ENCODE results near the gene PPP3CB. TPM values are rescaled to one million over a fixed set of nuclear protein-coding genes. Genes with fewer than 3 reads are reported as not detected.

Gene PPP3CB
- total and polyA plus RNA-seq, 5 experiments from 2014 or later = 5.0 to 35.0 (median 5.8) TPM

Other genes with a start within 250 kb of the PPP3CB start
- gene DNAJC9, start 248.8 kb downstream of the PPP3CB start, total RNA-seq = 10 to 100 TPM; 28.5 to 30.8 TPM
- gene DNAJC9, start 248.8 kb downstream of the PPP3CB start, polyA plus RNA-seq = 10 to 100 TPM; 27.5 to 28.7 (median 27.6) TPM
- 10 to 100 TPM; 51.3 to 54.3 TPM for gene MRPS16, start 243.4 kb downstream of the PPP3CB start, total RNA-seq
- 100 to 1,000 TPM in 1 of 3 donors, 10 to 100 TPM in 2; 91.1 to 117 (median 92.4) TPM for gene MRPS16, start 243.4 kb downstream of the PPP3CB start, polyA plus RNA-seq
- gene CFAP70, start 137.2 kb downstream of the PPP3CB start, total RNA-seq = 1 to 10 TPM; 6.7 to 9.0 TPM
- under 1 TPM; 0.31 to 0.50 (median 0.39) TPM for gene CFAP70, start 137.2 kb downstream of the PPP3CB start, polyA plus RNA-seq
- gene ANXA7, start 82.0 kb downstream of the PPP3CB start, total RNA-seq = 100 to 1,000 TPM; 105 to 112 TPM
- 100 to 1,000 TPM; 168 to 193 (median 179) TPM for gene ANXA7, start 82.0 kb downstream of the PPP3CB start, polyA plus RNA-seq
- gene MSS51, start 62.5 kb downstream of the PPP3CB start, total RNA-seq = 1 to 10 TPM; 5.9 to 6.2 TPM
- gene MSS51, start 62.5 kb downstream of the PPP3CB start, polyA plus RNA-seq = under 1 TPM in 2 of 3 donors, not detected in 1; 0.07 TPM
- 1 to 10 TPM; 5.4 to 7.3 TPM for gene USP54, start 95.3 kb upstream of the PPP3CB start, total RNA-seq
- 1 to 10 TPM in 1 of 3 donors, under 1 TPM in 2; 0.71 to 1.7 (median 0.99) TPM for gene USP54, start 95.3 kb upstream of the PPP3CB start, polyA plus RNA-seq
- gene MYOZ1, start 145.4 kb upstream of the PPP3CB start, total RNA-seq = not detected
- gene MYOZ1, start 145.4 kb upstream of the PPP3CB start, polyA plus RNA-seq = not detected
- gene SYNPO2L, start 160.0 kb upstream of the PPP3CB start, total RNA-seq = not detected
- gene SYNPO2L, start 160.0 kb upstream of the PPP3CB start, polyA plus RNA-seq = not detected
- 10 to 100 TPM; 10.5 to 13.2 TPM for gene AGAP5, start 202.1 kb upstream of the PPP3CB start, total RNA-seq
- under 1 TPM in 2 of 3 donors, not detected in 1; 0.19 to 0.30 TPM for gene AGAP5, start 202.1 kb upstream of the PPP3CB start, polyA plus RNA-seq
- 10 to 100 TPM; 72.2 to 72.7 TPM for gene SEC24C, start 248.3 kb upstream of the PPP3CB start, total RNA-seq
- 10 to 100 TPM; 18.9 to 33.5 (median 25.9) TPM for gene SEC24C, start 248.3 kb upstream of the PPP3CB start, polyA plus RNA-seq

Measured in naive thymus-derived CD8-positive, alpha-beta T cell (primary cell).